K562 (cell line): ENCODE measurements around the gene ZNF785. TPM values are rescaled to one million over a fixed set of nuclear protein-coding genes. Genes with fewer than 3 reads are reported as not detected.
"Not testable (repeated sequence)": the region's sequence is repeated elsewhere in the genome, so short reads cannot be mapped to it uniquely, and the experiment has no call there.

Experiments
- ATAC-seq: fragments of 200-7000 bp; cut with Tn5 transposase; 3 replicates; pipeline ENCODE4 v1.9.1; 2020; ENCODE audit warnings: moderate library complexity
- BruUV-seq: library from RNA; stranded (reverse); fragments of 400-500 nt; replicated peaks from 2 replicates; lab custom pipeline; 2021; lab: Mats Ljungman, UMichigan
- CTCF ChIA-PET: fragments of 300-600 bp; formaldehyde crosslinking; extraction: SDS; loops from one replicate; lab custom pipeline; 2021; ENCODE audit warnings: low intra/inter-chr PET ratio; lab: Yijun Ruan, JAX
- POLR2A ChIA-PET: fragments of 300-600, 350-650 bp; sonication (Branson Sonifier 250); formaldehyde crosslinking; extraction: SDS; loops from one replicate; lab custom pipeline; 2021; ENCODE audit warnings: antibody characterized with exemption, inconsistent platforms; lab: Yijun Ruan, JAX
- DNase-seq, 4 experiments: peaks; one replicate each; pipeline versions ENCODE4 v3.0.0 to v3.0.0-alpha.2; 2011 to 2018; ENCODE audit warnings: low spot score in 3 of 4, mixed read lengths in 3 of 4; ENCODE audit errors: extremely low read depth in 1 of 4
- FAIRE-seq: peaks from 2 replicates; lab custom pipeline; 2011; peaks lifted over from hg19 to GRCh38; lab: Jason Lieb, UNC
- H2AFZ ChIP-seq: 2 replicates; pipeline ENCODE4 v1.6.0; 2011; ENCODE audit warnings: low read depth, low read length, control low read depth, inconsistent platforms
- H3K27ac ChIP-seq: fragments of 200-600 bp; 3 replicates; pipeline ENCODE4 v1.8.0; 2011; ENCODE audit warnings: low read depth, mild to moderate bottlenecking, control low read depth, inconsistent platforms, low read length, moderate library complexity, mixed read lengths; ENCODE audit errors: extremely low read depth
- H3K27me3 ChIP-seq, 2 experiments: fragments of 300-600 bp in 1 of 2; 2 replicates in 1 of 2; 3 replicates in 1 of 2; pipeline versions ENCODE4 v1.6.0 to v1.8.0; 2011; ENCODE audit warnings: inconsistent platforms in 2 of 2, low read length in 2 of 2, mild to moderate bottlenecking in 1 of 2, mixed read lengths in 1 of 2, moderate library complexity in 1 of 2; ENCODE audit not compliant: control insufficient read depth in 2 of 2, insufficient read depth in 2 of 2
- H3K36me3 ChIP-seq: fragments of 300-600 bp; 3 replicates; pipeline ENCODE4 v1.8.0; 2011; ENCODE audit warnings: mild to moderate bottlenecking, low read length, inconsistent platforms; ENCODE audit not compliant: control insufficient read depth, insufficient read depth
- H3K4me1 ChIP-seq, 2 experiments: fragments of 200-600 bp in 1 of 2; replicated peaks in 1 of 2; 2 replicates in 1 of 2; 3 replicates in 1 of 2; pipeline versions ENCODE4 v1.5.1 to v1.8.0; 2011; ENCODE audit warnings: inconsistent platforms in 2 of 2, low read length in 2 of 2, mild to moderate bottlenecking in 1 of 2, mixed read lengths in 1 of 2, moderate library complexity in 1 of 2; ENCODE audit not compliant: control insufficient read depth in 2 of 2, insufficient read depth in 2 of 2
- H3K4me2 ChIP-seq: 2 replicates; pipeline ENCODE4 v1.6.1; 2011; ENCODE audit warnings: low read length, control low read depth, inconsistent platforms, mixed read lengths; ENCODE audit not compliant: insufficient read depth
- H3K4me3 ChIP-seq: fragments of 200-600 bp; sonication (generic), shearing (Covaris generic); 2 replicates; pipeline ENCODE4 v1.5.1; 2016; ENCODE audit warnings: control low read depth, inconsistent platforms
- H3K79me2 ChIP-seq: fragments of 200-600 bp; 3 replicates; pipeline ENCODE4 v1.8.0; 2011; ENCODE audit warnings: low read length, inconsistent platforms; ENCODE audit not compliant: control insufficient read depth, insufficient read depth
- H3K9ac ChIP-seq, 2 experiments: 2 replicates each; pipeline versions ENCODE4 v1.6.0 to v1.6.1; 2011; ENCODE audit warnings: low read depth in 2 of 2, low read length in 2 of 2, control low read depth in 1 of 2, inconsistent platforms in 1 of 2, mild to moderate bottlenecking in 1 of 2, mixed read lengths in 1 of 2; ENCODE audit not compliant: insufficient read depth in 1 of 2
- H3K9me1 ChIP-seq: one replicate; pipeline ENCODE4 v1.6.0; 2011; ENCODE audit warnings: inconsistent platforms, mild to moderate bottlenecking, low read length, moderate library complexity; ENCODE audit not compliant: control insufficient read depth, insufficient read depth
- H3K9me3 ChIP-seq: replicated peaks from 2 replicates; pipeline ENCODE4 v1.5.1; 2011; ENCODE audit warnings: low read depth, low read length, inconsistent platforms; ENCODE audit not compliant: control insufficient read depth, insufficient read depth
- H4K20me1 ChIP-seq: replicated peaks from 2 replicates; pipeline ENCODE4 v1.6.1; 2011; ENCODE audit warnings: low read length, inconsistent platforms, mixed read lengths; ENCODE audit not compliant: control insufficient read depth, insufficient read depth
- FOSL1 ChIP-seq: fragments of 200-800 bp; sonication (Bioruptor generic); conservative IDR thresholded peaks from 2 replicates; pipeline ENCODE4 v1.6.1; 2016; ENCODE audit warnings: missing genetic modification characterization, missing compliant biosample characterization
- THRAP3 ChIP-seq: fragments of 450-650 bp; IDR thresholded peaks from 2 replicates; pipeline ENCODE4 v1.6.1; 2016; ENCODE audit warnings: mild to moderate bottlenecking, inconsistent platforms, borderline replicate concordance
- ZBTB33 ChIP-seq: sonication (generic); formaldehyde crosslinking; IDR thresholded peaks from 2 replicates; pipeline ENCODE4 v1.8.1; 2023; ENCODE audit warnings: mild to moderate bottlenecking, missing genetic modification reagents
- WGBS: fragments of 100-300 bp; shearing (Covaris generic); methylation state at CpG from one replicate; pipeline ENCODE4 v1.1.6; 2016; ENCODE audit warnings: low coverage, mixed read lengths; ENCODE audit not compliant: insufficient coverage; ENCODE audit errors: missing lambda C conversion rate; 5-methylcytosine and 5-hydroxymethylcytosine counted together
- in situ Hi-C: fragments of 300-500 bp; cut with MboI; formaldehyde crosslinking; loops from 4 replicates; pipeline ENCODE4 v1.15.0; 2018; ENCODE audit warnings: inconsistent platforms, mixed read lengths
- intact Hi-C: fragments of 100-400 bp; cut with micrococcal nuclease; formaldehyde crosslinking; loops from 2 replicates; pipeline ENCODE4 v1.14.2; 2022
- polyA plus RNA-seq, 8 experiments: library from polyadenylated mRNA; depleted of rRNA in 4 of 8; stranded (reverse) in 5 of 8; unstranded in 3 of 8; fragments of >200 nt; fragmentation: Nextera tagmentation in 2 of 8; fragmentation: Illumina TruSeq in 1 of 8; extraction: Ambion mirVana in 2 of 8; extraction: Trizol in 1 of 8; gene quantifications; 2 replicates each; pipeline versions ENCODE4 v1.2.1 to v1.2.3, GENCODE V29; 2011 to 2014; ENCODE audit warnings: inconsistent platforms in 1 of 8, missing spikeins in 1 of 8
- total RNA-seq, 7 experiments: library from RNA; depleted of rRNA in 6 of 7; stranded (reverse); fragments of >200 nt in 6 of 7; fragmentation: Illumina TruSeq in 2 of 7; extraction: Trizol in 2 of 7; gene quantifications; 2 replicates each; pipeline versions ENCODE4 v1.2.1 to v1.2.3, GENCODE V29; 2011 to 2021; ENCODE audit warnings: low replicate concordance in 1 of 7
- TF ChIP-seq, protein P1 (sequence below), 2 experiments: fragments of 450-650 bp; IDR thresholded peaks; 2 replicates each; pipeline ENCODE4 v1.6.1; 2016

Gene ZNF785
- total and polyA plus RNA-seq, 9 of the 15 experiments (the other 6 are each of a cell fraction or from before 2014, with no cell fraction given) = 0.64 to 11.0 (median 6.4) TPM

- Histone ChIP-seq H3K4me1 (peaks cover 14 to 55% of the 10 kb centered on the region in 2 experiments; a peak in 4 of 5 replicates), H3K9ac (peak overlapping the region; percentile 88 to 91), H3K4me3 (peak overlapping the region; percentile 49), H3K79me2 (peaks cover 36% of the 10 kb centered on the region), H3K27ac (peak overlapping the region; percentile 96; the same call in 2 of the 3 replicates), H2AFZ (peak overlapping the region; percentile 98; the same call in 1 of the 2 replicates), H3K4me2 (peak overlapping the region; percentile 97)
- TF ChIP-seq FOSL1 (tag) (0 out of 2 replicates have a peak, but pooled peaks have one; percentile 6), ZBTB33 (CRISPR knock-in tag) (peak; percentile 92), THRAP3 (peak; percentile 54; the same call in 1 of the 2 replicates)
- TF ChIP-seq, protein P1, sequence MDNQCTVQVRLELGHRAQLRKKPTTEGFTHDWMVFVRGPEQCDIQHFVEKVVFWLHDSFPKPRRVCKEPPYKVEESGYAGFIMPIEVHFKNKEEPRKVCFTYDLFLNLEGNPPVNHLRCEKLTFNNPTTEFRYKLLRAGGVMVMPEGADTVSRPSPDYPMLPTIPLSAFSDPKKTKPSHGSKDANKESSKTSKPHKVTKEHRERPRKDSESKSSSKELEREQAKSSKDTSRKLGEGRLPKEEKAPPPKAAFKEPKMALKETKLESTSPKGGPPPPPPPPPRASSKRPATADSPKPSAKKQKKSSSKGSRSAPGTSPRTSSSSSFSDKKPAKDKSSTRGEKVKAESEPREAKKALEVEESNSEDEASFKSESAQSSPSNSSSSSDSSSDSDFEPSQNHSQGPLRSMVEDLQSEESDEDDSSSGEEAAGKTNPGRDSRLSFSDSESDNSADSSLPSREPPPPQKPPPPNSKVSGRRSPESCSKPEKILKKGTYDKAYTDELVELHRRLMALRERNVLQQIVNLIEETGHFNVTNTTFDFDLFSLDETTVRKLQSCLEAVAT (IDR thresholded peaks at IDR 0.05) = peak in 1 of 2 experiments; percentile 94; a peak in 2 of 4 replicates
- H3K9me3 ChIP-seq, FAIRE-seq, H3K9me1 ChIP-seq, H3K27me3 ChIP-seq, BruUV-seq, ATAC-seq, DNase-seq, H4K20me1 ChIP-seq, in situ Hi-C loops, H3K36me3 ChIP-seq: not testable (repeated sequence)
- POLR2A ChIA-PET = interaction anchor here (0.6 to 4.0 kb wide), 9 partner anchors 10 to 423 kb away, joined by 3 to 31 read pairs (median 4); partner anchors contain the start of genes ZNF688 and ZNF764
- CTCF ChIA-PET = interaction anchor here (0.6 kb wide), 2 partner anchors 13 to 64 kb away, joined by 3 to 4 read pairs; no protein-coding TSS in a partner anchor
- 81% methylated on average over 13 of the region's 13 CpGs for WGBS
- intact Hi-C loops = loop anchor here (1.0 to 10.0 kb wide), 2 partner anchors 36 to 158 kb away; partner anchors contain the start of gene SRCAP
These were observed 49.0 kb downstream of the ZNF785 start for GRCh38 chr16:30536391-30537024.
